Esophagus muscularis mucosa (tissue), 3 donors: ENCODE data around the gene S100A2.

Experiments
- CTCF ChIP-seq, 3 experiments: fragments of 200-600 bp in 2 of 3; fragments of 450-650 bp in 1 of 3; sonication (generic) in 2 of 3; IDR thresholded peaks; one replicate each; pipeline ENCODE4 v1.5.1; 2017 to 2019; ENCODE audit warnings: antibody characterized with exemption in 3 of 3, mild to moderate bottlenecking in 2 of 3, moderate library complexity in 1 of 3
- EP300 ChIP-seq: sonication (generic); formaldehyde crosslinking; IDR thresholded peaks from one replicate; pipeline ENCODE4 v1.6.1; 2017; ENCODE audit warnings: antibody characterized with exemption

- TF ChIP-seq CTCF (IDR thresholded peaks at IDR 0.05) = no peak
- no peak for TF ChIP-seq EP300
Observed at GRCh38 chr1:153526132-153526543, 39.5 kb downstream of the S100A2 start.
